Adipocyte (in vitro differentiated cells): ENCODE results near the gene TRIP12.
A peak's percentile ranks its signal among the peaks of the same experiment; 100 is the strongest.
"Not testable (repeated sequence)": the region's sequence is repeated elsewhere in the genome, so short reads cannot be mapped to it uniquely, and the experiment has no call there.

Experiments used
- DNase-seq: peaks from one replicate; pipeline ENCODE4 v3.0.0-alpha.2; 2015; ENCODE audit warnings: low read depth
- H3K27me3 ChIP-seq: replicated peaks from 2 replicates; pipeline ENCODE4 v1.7.0; 2013; ENCODE audit warnings: mild to moderate bottlenecking, low read length, moderate library complexity; ENCODE audit not compliant: control insufficient read depth, insufficient read depth
- H3K36me3 ChIP-seq: 2 replicates; pipeline ENCODE4 v1.7.0; 2013; ENCODE audit warnings: low read length, mild to moderate bottlenecking, moderate library complexity; ENCODE audit not compliant: control insufficient read depth, insufficient read depth, severe bottlenecking
- H3K4me1 ChIP-seq: 2 replicates; pipeline ENCODE4 v1.7.0; 2013; ENCODE audit warnings: mild to moderate bottlenecking, low read length, moderate library complexity; ENCODE audit not compliant: control insufficient read depth, insufficient read depth
- H3K4me3 ChIP-seq: 2 replicates; pipeline ENCODE4 v1.7.0; 2013; ENCODE audit warnings: mild to moderate bottlenecking, low read length, moderate library complexity
- H3K9ac ChIP-seq: 2 replicates; pipeline ENCODE4 v1.7.0; 2013; ENCODE audit warnings: mild to moderate bottlenecking, low read length, moderate library complexity
- H3K9me3 ChIP-seq: 2 replicates; pipeline ENCODE4 v1.7.0; 2013; ENCODE audit warnings: mild to moderate bottlenecking, low read length, moderate library complexity; ENCODE audit not compliant: control insufficient read depth

TRIP12 gene

GRCh38 chr2:229921892-229922448, at the start of gene TRIP12:
Gene TRIP12 (minus strand): TSS chr2:229922009. CDS start chr2:229880079, 41,930 bp downstream.
- H3K4me1 ChIP-seq, result peaks cover 14% of the 10 kb centered on the region
- peaks cover 17% of the 10 kb centered on the region for H3K36me3 ChIP-seq
- H3K27me3 ChIP-seq, result no peaks in the 10 kb centered on the region
- H3K9me3 ChIP-seq, result no peaks in the 10 kb centered on the region
- peak; percentile 97 for DNase-seq
- peak within 1 kb of the TSS; percentile 97 for H3K4me3 ChIP-seq
- peak within 1 kb of the TSS; percentile 95 for H3K9ac ChIP-seq

DNA sequence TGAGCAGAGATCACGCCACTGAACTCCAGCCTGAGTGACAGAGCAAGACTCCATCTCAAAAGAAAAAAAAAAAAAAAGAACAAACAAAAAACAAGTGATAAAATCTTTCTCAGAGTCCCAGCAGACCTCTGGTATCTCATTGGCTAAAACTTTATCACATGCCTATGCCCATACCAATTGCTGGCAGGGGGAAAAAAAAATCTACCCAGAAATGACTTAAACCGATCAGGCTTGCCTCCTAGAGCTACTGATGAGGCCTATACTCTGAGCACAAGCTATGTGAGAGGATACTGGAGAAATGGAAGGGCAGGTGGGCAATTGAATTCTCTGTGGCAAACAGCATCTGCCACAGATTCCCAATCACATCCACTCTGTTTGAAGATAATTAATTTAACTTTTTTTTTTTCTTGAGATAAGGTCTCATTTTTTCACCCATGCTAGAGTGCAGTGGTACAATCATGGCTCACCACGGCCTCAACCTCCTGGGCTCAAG, 49.5 kb upstream of the TRIP12 start:
- H3K4me1 ChIP-seq, result peaks cover 11% of the 10 kb centered on the region
- H3K9me3 ChIP-seq, result no peaks in the 10 kb centered on the region
- no peaks in the 10 kb centered on the region for H3K27me3 ChIP-seq
- DNase-seq, result no peak
- H3K9ac ChIP-seq, result no peak overlapping the region
- H3K4me3 ChIP-seq, result no peak overlapping the region
- no peaks in the 10 kb centered on the region for H3K36me3 ChIP-seq

DNA sequence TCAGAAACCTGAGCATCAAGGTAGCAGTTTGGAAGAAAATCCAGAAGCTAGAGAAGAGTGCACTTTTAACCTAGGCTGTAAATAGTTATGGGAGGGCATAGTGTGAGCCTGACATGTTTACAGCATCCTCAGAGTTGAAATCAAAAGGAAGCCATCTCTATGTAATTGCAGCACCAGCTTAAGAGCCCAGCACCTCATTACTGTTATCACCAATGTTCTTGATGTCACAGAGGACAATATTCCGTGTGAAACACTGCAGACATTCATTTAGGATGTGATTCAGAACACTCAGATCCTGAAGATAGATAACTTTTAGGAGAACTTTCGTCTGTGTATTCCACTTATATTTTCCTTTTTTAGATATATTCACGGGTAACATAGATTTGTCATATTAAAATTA, 48.6 kb upstream of the TRIP12 start:
- Histone ChIP-seq H3K4me3 (no peak overlapping the region), H3K36me3 (no peaks in the 10 kb centered on the region), H3K9ac (no peak overlapping the region), H3K27me3 (no peaks in the 10 kb centered on the region), H3K4me1 (peaks cover 11% of the 10 kb centered on the region), H3K9me3 (no peaks in the 10 kb centered on the region)
- no peak for DNase-seq

DNA sequence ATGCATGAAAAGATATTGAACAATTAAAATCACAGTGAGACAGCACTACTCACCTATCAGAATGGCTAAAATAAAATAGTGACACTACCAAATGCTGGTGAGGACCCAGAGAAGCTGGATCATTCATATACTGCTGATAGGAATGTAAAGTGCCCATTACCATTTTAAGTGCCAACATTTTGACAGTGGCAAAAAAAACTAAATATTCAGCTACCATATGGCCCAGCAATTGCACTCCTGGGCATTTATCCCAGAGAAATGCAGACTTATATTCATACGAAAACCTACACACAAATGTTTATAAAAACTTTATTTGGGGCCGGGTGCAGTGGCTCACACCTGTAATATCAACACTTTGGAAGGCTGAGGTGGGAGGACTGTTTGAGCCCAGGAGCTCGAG, 48.1 kb upstream of the TRIP12 start:
- no peaks in the 10 kb centered on the region for H3K27me3 ChIP-seq

GRCh38 chr2:229963596-229963995, 41.8 kb upstream of the TRIP12 start:
- H3K9me3 ChIP-seq, H3K4me1 ChIP-seq, H3K9ac ChIP-seq, H3K27me3 ChIP-seq, H3K4me3 ChIP-seq, H3K36me3 ChIP-seq: not testable (repeated sequence)
- peak; percentile 22 for DNase-seq

More for the DNA sequence above, 48.1 kb upstream of the TRIP12 start:
- Histone ChIP-seq H3K4me3 (no peak overlapping the region), H3K36me3 (no peaks in the 10 kb centered on the region), H3K9me3 (no peaks in the 10 kb centered on the region), H3K4me1 (peaks cover 10% of the 10 kb centered on the region), H3K9ac (no peak overlapping the region)
- no peak for DNase-seq

GRCh38 chr2:229956491-229956890, 34.7 kb upstream of the TRIP12 start:
- no peaks in the 10 kb centered on the region for H3K36me3 ChIP-seq
- no peak overlapping the region for H3K4me3 ChIP-seq
- DNase-seq, result no peak
- no peaks in the 10 kb centered on the region for H3K4me1 ChIP-seq
- no peaks in the 10 kb centered on the region for H3K9me3 ChIP-seq
- no peaks in the 10 kb centered on the region for H3K27me3 ChIP-seq
- H3K9ac ChIP-seq, result no peak overlapping the region

DNA sequence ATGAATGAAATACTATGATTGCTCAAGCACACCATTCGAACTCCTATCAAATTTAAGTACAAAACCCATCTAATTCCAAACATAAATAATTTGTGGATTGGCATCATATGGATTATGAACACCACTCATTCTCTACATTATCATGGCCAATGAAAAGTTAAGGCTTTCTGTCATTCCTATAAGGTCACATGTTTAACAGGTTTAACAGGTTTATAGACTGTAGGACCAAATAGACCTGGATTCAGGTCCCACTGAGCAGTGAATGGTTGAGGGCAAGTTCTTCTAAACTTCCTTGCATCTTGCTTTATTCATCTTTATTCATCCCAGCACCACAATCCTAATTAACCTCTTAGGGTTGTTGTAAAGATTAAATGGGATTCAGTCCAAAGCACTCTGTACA, 33.9 kb upstream of the TRIP12 start:
- no peaks in the 10 kb centered on the region for H3K4me1 ChIP-seq
- no peaks in the 10 kb centered on the region for H3K27me3 ChIP-seq
- no peak for DNase-seq
- H3K9ac ChIP-seq, result no peak overlapping the region
- H3K36me3 ChIP-seq, result no peaks in the 10 kb centered on the region
- no peaks in the 10 kb centered on the region for H3K9me3 ChIP-seq
- H3K4me3 ChIP-seq, result no peak overlapping the region

DNA sequence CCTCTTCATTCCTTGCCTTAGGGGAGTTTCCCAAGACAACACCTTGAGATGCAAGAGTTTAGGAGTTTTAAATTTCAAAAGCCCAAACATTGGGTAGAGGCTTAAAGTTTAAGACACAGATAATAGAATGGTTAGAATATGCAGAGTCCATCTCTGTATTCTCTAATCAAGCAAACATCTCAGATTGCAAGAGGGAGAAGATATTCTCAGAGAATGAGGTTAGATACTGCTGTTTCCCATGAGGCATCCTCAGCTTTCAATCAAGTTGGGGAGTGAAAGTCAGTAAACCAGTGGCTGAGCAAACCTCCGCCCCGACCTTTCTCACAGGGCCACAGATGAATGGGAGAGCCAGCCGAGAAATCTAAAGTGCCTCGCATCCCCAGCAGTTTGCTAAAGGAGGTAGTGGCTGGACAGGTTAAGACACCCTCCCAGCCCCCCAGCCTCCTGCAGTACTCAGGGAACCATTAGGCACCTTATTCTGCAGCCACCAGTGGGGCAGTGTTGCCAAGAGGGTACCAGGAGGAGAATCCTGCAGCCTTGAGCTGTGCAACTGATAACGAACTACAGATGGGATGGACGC, 30.5 kb upstream of the TRIP12 start:
- Histone ChIP-seq H3K9me3 (no peaks in the 10 kb centered on the region), H3K4me1 (no peaks in the 10 kb centered on the region), H3K36me3 (no peaks in the 10 kb centered on the region), H3K9ac (no peak overlapping the region), H3K4me3 (no peak overlapping the region), H3K27me3 (no peaks in the 10 kb centered on the region)
- DNase-seq, result no peak

- no peaks in the 10 kb centered on the region for H3K27me3 ChIP-seq
- H3K4me1 ChIP-seq, result no peaks in the 10 kb centered on the region
- no peaks in the 10 kb centered on the region for H3K36me3 ChIP-seq
- no peak overlapping the region for H3K4me3 ChIP-seq
- no peak overlapping the region for H3K9ac ChIP-seq
- H3K9me3 ChIP-seq, result no peaks in the 10 kb centered on the region
- no peak for DNase-seq
Measured at GRCh38 chr2:229947544-229947943, 25.7 kb upstream of the TRIP12 start.

DNA sequence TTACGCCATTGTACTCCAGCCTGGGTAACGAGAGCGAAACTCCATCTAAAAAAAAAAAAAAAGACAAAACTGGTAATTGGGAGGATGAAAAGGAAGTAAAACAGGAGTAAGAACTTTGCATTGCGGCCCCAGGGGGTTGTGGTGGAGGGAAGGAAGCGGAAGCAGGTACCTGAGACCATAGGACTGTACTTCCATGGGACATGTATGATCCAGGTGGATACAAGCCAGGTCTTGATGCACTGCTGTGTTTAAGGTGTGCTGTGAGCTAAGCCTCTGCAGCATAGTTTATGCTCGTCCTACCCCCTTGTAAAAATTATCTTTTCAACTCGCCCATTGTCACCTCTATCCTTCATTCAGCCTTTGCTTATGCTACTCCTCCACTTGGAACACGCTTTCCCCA, 24.2 kb upstream of the TRIP12 start:
- no peak overlapping the region for H3K9ac ChIP-seq
- no peaks in the 10 kb centered on the region for H3K36me3 ChIP-seq
- no peak overlapping the region for H3K4me3 ChIP-seq
- no peaks in the 10 kb centered on the region for H3K4me1 ChIP-seq
- DNase-seq, result no peak
- H3K9me3 ChIP-seq, result no peaks in the 10 kb centered on the region
- H3K27me3 ChIP-seq, result no peaks in the 10 kb centered on the region

- H3K4me1 ChIP-seq, result no peaks in the 10 kb centered on the region
- H3K27me3 ChIP-seq, result no peaks in the 10 kb centered on the region
- no peak overlapping the region for H3K9ac ChIP-seq
- no peak for DNase-seq
- H3K4me3 ChIP-seq, result no peak overlapping the region
- H3K36me3 ChIP-seq, result no peaks in the 10 kb centered on the region
- no peaks in the 10 kb centered on the region for H3K9me3 ChIP-seq
Measured at GRCh38 chr2:229943770-229944449, 22.1 kb upstream of the TRIP12 start.
